Spinal cord (tissue), 10 donors: ENCODE measurements around the gene ZCWPW1. TPM values are rescaled to one million over a fixed set of nuclear protein-coding genes. Genes with fewer than 3 reads are reported as not detected.

Experiments used
- DNase-seq, 6 donors: peaks; one replicate each; pipeline versions ENCODE4 v3.0.0 to v3.0.0-alpha.2; 2013 to 2015; ENCODE audit warnings: low spot score in 6 of 6, low read depth in 4 of 6
- H3K27ac ChIP-seq: one replicate; pipeline ENCODE4 v1.5.1; 2013; ENCODE audit warnings: low read depth, low read length, control low read depth
- H3K27me3 ChIP-seq: one replicate; pipeline ENCODE4 v1.6.1; 2013; ENCODE audit warnings: low read length; ENCODE audit not compliant: control insufficient read depth, insufficient read depth
- H3K36me3 ChIP-seq: one replicate; pipeline ENCODE4 v1.6.1; 2013; ENCODE audit warnings: low read length; ENCODE audit not compliant: control insufficient read depth, insufficient read depth
- H3K4me1 ChIP-seq: one replicate; pipeline ENCODE4 v1.6.1; 2013; ENCODE audit warnings: low read length; ENCODE audit not compliant: control insufficient read depth, insufficient read depth
- H3K4me3 ChIP-seq: one replicate; pipeline ENCODE4 v1.5.1; 2013; ENCODE audit warnings: low read depth, low read length, control low read depth
- H3K9me3 ChIP-seq: one replicate; pipeline ENCODE4 v1.6.1; 2013; ENCODE audit warnings: low read length; ENCODE audit not compliant: control insufficient read depth, insufficient read depth
- WGBS: methylation state at CpG from one replicate; pipeline ENCODE4 v1.1.5; 2013; ENCODE audit warnings: missing lambda C conversion rate; ENCODE audit not compliant: insufficient coverage; 5-methylcytosine and 5-hydroxymethylcytosine counted together
- long read RNA-seq, 4 donors: transcript quantifications; one replicate each; lab custom pipeline, GENCODE V29; 2026
- polyA plus RNA-seq, 2 donors: library from polyadenylated mRNA; unstranded; fragments of 120-200 nt; gene quantifications; one replicate each; pipeline ENCODE4 v1.2.1, GENCODE V29; 2013; ENCODE audit not compliant: insufficient read length in 2 of 2
- total RNA-seq, 2 donors: library from RNA; depleted of rRNA in 1 of 2; stranded (reverse); fragments of 120-200 nt in 1 of 2; fragments of >200 nt in 1 of 2; gene quantifications; one replicate each; pipeline versions ENCODE4 v1.2.3 to v1.2.4, GENCODE V29; 2013 to 2014
- donor health status: healthy.

ZCWPW1 gene, protein sequence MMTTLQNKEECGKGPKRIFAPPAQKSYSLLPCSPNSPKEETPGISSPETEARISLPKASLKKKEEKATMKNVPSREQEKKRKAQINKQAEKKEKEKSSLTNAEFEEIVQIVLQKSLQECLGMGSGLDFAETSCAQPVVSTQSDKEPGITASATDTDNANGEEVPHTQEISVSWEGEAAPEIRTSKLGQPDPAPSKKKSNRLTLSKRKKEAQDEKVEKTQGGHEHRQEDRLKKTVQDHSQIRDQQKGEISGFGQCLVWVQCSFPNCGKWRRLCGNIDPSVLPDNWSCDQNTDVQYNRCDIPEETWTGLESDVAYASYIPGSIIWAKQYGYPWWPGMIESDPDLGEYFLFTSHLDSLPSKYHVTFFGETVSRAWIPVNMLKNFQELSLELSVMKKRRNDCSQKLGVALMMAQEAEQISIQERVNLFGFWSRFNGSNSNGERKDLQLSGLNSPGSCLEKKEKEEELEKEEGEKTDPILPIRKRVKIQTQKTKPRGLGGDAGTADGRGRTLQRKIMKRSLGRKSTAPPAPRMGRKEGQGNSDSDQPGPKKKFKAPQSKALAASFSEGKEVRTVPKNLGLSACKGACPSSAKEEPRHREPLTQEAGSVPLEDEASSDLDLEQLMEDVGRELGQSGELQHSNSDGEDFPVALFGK
- total RNA-seq (1 to 10 TPM; 5.1 to 7.7 TPM), polyA plus RNA-seq (1 to 10 TPM; 6.6 to 8.0 TPM)
- long read RNA-seq, donor 1, partial matches to known transcripts: 329 of 331 reads
- long read RNA-seq, donor 1, other reads (novel, unspliced or antisense): 0 of 331 reads
- long read RNA-seq, donor 2, partial matches to known transcripts: 9 of 9 reads
- long read RNA-seq, donor 2, other reads (novel, unspliced or antisense): 0 of 9 reads
- long read RNA-seq, donor 3, partial matches to known transcripts: 9 of 9 reads
- long read RNA-seq, donor 3, other reads (novel, unspliced or antisense): 0 of 9 reads
- long read RNA-seq, donor 4, partial matches to known transcripts: 82 of 99 reads
- long read RNA-seq, donor 4, other reads (novel, unspliced or antisense): 17 of 99 reads

DNA sequence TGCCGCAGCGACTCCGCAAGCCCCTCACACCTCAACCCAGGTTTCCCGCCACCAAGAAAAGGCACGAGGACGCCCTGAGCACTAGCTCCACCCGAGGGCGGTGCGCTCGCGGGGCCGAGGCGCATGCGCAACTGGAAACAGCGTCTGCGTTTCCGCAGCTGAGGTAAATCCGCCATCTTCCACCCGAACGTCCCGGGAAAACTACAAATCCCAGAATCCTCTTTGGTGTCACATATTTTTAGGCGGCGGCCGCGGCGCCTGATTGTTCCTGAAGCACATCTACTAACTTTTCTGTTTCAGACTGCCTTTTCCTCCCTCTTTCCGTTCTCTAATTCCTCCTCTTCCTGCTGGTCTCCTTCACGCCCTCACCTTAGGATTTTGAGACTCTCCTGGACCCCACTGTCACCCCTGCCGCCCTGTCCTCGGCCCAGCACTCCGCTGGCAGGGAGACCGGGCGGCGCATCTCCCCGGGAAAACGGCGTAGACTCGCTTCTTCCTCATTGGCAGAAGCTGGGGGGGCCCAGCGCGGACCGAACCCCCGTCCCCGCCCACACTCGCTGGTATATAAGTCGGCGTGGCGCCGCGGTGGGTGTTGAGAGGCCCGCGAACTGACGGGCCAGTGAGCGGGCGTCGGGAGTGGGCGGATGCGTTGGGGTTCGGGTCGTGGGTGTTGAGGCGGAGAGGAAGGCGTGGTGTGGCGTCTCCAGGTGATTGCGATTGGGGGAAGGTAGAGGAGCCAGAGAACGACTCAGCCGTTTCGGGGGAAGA is at the start of gene ZCWPW1:
ZCWPW1 (minus strand) TSS at position 505 of the 768 bp plus-strand sequence. CDS start 8,054 bp downstream, outside the sequence.
- under 1% methylated on average over 64 of the region's 66 CpGs for WGBS
- H3K27ac ChIP-seq: peak within 1 kb of the TSS; percentile 100
- H3K4me1 ChIP-seq: peaks cover 41% of the 10 kb centered on the region
- H3K9me3 ChIP-seq: no peaks in the 10 kb centered on the region
- peak; percentile 94 to 99 (median 96) for DNase-seq
- H3K27me3 ChIP-seq: no peaks in the 10 kb centered on the region
- peaks cover 20% of the 10 kb centered on the region for H3K36me3 ChIP-seq
- H3K4me3 ChIP-seq: peak within 1 kb of the TSS; percentile 87

DNA sequence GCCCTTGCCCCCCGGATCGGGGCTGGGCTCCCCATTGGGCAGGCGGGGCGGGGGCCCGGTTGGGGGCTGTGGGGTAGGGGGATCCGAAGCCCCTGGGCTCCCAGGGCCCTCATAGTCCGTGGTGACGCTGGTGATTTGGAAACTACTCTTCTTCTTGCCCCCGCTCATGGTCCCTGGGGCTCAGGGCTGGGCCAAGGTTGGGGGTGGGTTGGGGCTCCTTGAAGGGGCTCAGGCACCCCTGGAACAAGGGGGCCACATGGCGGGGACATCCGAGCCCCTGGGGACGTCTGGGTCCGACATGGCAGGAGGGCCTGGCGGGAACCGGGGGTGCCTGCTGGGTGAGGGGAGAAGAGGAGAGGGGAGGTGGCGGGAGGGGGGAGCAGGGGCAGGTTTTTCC is 49.4 kb upstream of the ZCWPW1 start:
- peak overlapping the region; percentile 87 for H3K27ac ChIP-seq
- peaks cover 47% of the 10 kb centered on the region for H3K36me3 ChIP-seq
- no peaks in the 10 kb centered on the region for H3K9me3 ChIP-seq
- H3K4me3 ChIP-seq: peak overlapping the region; percentile 97
- no peak for DNase-seq
- H3K4me1 ChIP-seq: peaks cover 63% of the 10 kb centered on the region
- 5% methylated on average over 14 of the region's 16 CpGs for WGBS
- no peaks in the 10 kb centered on the region for H3K27me3 ChIP-seq

DNA sequence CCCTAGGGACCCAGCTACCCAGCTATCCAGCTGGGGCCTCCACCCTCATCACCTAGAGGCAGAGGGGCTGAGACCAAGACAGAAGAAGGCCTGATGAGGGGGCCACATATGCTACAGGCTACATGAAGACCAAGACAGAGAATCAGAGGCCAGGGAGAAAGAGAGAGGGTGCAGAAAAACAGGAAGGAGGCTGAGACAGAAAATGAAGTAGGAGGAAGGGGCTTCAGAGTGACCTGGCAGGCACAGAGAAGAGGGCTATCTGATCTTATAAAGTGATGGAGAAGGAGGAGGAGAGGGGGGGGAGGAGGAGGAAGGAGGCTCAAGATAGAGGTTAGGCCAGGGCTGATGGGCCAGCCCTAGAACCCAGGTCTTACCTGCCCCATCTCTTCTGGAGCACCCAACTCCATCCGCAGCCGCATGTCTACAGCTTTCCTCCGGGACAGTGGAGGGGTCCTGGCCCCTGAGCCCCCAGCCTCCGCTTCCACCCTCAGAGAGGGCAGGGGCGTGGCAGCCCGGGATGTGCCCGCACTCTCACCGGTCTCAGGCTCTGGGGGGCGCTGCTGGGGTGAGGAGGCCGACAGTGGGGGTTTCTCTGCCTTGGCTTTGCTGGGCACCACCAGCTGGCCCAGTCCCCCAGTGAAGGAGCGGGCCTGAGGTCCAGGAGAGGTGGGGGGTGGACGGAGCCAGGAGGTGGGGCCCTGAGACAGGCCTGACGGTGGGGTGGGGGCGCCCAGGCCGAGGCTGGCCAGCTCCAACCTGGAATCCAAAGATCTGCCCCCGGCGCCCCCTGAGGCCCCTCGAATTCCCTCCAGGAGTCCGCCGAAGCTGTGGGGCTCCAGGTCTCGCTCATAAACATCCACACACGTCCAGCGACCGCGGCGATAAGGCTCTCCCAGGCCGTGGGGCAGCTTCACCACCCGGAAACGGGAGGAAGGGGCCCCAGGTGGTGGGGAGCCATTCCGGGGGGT is 48.7 kb upstream of the ZCWPW1 start:
- H3K9me3 ChIP-seq: no peaks in the 10 kb centered on the region
- WGBS: 13% methylated on average over 22 of the region's 30 CpGs
- H3K36me3 ChIP-seq: peaks cover 54% of the 10 kb centered on the region
- peaks cover 60% of the 10 kb centered on the region for H3K4me1 ChIP-seq
- DNase-seq: no peak
- peak overlapping the region; percentile 97 for H3K4me3 ChIP-seq
- H3K27ac ChIP-seq: peak overlapping the region; percentile 40
- H3K27me3 ChIP-seq: no peaks in the 10 kb centered on the region

DNA sequence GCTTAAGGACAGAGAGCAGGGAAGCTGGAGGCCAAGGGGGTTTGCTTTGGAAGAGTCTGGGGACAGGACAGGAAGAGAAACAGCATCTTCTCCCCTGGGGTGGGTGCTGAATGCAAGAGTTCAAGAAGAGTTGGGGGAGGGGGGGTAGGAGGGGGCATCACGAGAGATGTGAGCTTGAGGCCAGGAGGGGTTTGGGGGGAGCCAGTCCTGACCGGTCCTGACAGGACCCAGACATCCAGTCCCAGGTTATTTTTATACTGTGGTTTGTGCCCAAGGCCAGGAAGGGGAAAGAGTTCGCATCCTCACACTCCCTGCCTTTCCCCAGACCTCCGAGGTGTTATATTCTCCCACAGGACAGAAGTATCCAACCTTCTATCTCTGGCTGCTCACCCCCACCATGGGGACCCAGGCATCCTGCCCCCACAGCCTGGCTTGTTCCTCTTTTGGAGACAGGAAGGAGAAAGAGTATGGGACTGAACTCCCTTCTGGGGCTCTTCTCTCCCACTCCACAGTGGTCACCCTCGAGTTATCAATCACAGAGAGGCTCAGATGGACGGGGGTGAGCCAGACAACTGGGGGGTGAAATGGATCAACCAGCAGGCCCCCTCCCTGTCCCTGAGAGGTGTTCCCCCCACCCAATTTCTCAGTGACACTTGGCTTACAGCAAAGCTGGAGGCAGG is 47.7 kb upstream of the ZCWPW1 start:
- peak overlapping the region; percentile 43 for H3K27ac ChIP-seq

DNA sequence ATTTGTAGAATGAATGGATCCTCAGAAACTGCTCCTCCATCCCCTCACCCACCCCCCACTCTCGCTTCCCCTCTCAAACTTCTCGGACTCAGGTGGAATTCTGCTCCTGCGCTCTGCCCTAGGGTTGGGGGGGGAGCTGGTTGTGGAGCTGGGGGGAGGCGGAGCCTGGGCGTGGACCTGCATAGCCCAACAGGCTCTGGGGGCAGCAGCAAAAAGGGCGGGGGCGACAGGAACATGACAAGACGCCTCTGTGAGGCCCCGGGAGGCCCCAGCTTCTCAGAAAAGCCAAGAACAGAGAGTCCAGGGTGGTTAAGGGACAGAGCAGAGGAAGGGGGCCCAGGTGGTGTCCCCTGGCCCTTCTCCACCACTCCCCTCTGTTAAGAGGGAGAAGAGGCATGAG is 47.0 kb upstream of the ZCWPW1 start:
- WGBS: 33% methylated on average over 6 of the region's 9 CpGs
- Histone ChIP-seq H3K27ac (peak overlapping the region; percentile 43), H3K4me3 (no peak overlapping the region), H3K27me3 (no peaks in the 10 kb centered on the region), H3K9me3 (no peaks in the 10 kb centered on the region), H3K4me1 (peaks cover 60% of the 10 kb centered on the region), H3K36me3 (peaks cover 61% of the 10 kb centered on the region)
- DNase-seq: no peak

More for the DNA sequence above, 47.7 kb upstream of the ZCWPW1 start:
- H3K9me3 ChIP-seq: no peaks in the 10 kb centered on the region
- WGBS: 20% methylated on average over 1 of the region's 6 CpGs
- DNase-seq: no peak
- H3K4me1 ChIP-seq: peaks cover 60% of the 10 kb centered on the region
- H3K27me3 ChIP-seq: no peaks in the 10 kb centered on the region
- peaks cover 61% of the 10 kb centered on the region for H3K36me3 ChIP-seq
- H3K4me3 ChIP-seq: peak overlapping the region; percentile 2

DNA sequence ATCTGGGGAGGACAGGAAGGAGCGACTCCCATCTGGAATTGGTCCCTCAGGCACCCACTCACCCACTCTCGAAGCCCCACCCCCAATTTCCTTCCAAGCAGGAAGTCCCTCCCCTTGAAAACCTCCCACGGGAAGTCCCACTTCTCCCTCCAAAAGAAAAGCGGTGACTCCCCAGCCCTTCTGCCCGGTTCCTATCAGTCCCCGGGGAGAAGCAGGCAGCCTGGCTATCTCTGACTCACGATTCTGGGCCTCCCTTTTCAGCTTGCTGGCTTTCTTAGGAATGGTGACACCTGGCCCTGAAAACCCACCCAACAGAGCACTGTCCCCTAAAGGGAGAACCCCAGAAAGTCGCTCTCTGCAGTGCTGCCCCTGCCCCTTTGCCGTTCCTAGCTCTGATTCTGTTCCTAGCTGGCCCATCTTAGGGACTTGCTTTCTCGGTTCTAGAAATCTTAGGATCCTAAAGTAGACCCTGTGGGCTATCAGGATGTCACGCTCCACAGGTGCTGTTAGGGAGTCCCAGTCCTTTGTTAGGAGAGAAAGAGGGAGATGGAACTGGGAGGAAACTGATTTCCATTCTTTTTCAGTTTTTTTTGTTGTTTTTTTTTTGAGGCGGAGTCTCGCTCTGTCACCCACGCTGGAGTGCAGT is 44.5 kb upstream of the ZCWPW1 start:
- H3K4me1 ChIP-seq: peaks cover 65% of the 10 kb centered on the region
- no peaks in the 10 kb centered on the region for H3K9me3 ChIP-seq
- H3K4me3 ChIP-seq: no peak overlapping the region
- DNase-seq: no peak
- peaks cover 66% of the 10 kb centered on the region for H3K36me3 ChIP-seq
- no peaks in the 10 kb centered on the region for H3K27me3 ChIP-seq
- 68% methylated on average over 14 of the region's 14 CpGs for WGBS
- H3K27ac ChIP-seq: no peak overlapping the region

DNA sequence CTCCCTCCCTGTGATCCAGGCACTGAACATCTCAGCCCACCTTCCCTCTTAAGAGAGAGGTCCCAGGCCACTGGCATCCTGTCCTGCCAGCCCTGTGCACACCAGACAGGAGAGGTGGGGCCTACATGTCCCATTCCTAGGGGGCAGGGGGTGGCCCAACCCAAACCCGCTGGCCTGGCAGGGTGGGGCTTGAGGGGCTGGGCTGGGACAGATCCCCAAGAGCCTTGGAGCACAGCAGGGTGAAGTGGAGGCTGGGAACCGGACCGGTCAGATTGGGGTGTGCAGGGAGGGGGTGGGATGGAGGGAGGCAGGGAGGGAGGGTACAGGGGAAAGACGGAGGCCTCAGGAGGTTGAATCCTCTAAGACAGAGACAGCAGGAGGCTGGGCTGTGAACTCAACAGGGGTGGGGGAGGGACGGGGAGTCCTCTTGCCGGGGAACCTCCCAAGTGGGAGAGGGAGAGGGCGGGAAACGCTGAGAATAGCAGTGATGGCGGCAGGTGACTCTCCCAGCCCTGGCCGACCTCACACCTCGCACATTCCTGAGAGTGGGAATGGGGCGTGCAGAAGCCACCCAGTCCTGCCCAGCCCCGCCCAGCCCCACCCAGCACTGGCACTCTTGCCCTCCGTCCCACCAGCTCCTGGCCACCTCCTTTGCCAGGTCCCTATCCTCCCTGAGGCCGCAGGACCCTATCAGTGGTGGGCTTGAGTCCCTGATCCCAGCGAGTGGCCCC is 43.8 kb upstream of the ZCWPW1 start:
- WGBS: 61% methylated on average over 14 of the region's 16 CpGs
- Histone ChIP-seq H3K36me3 (peaks cover 69% of the 10 kb centered on the region), H3K27ac (no peak overlapping the region)

More for the DNA sequence above, 43.8 kb upstream of the ZCWPW1 start:
- Histone ChIP-seq H3K9me3 (no peaks in the 10 kb centered on the region), H3K4me1 (peaks cover 64% of the 10 kb centered on the region), H3K4me3 (no peak overlapping the region), H3K27me3 (no peaks in the 10 kb centered on the region)
- DNase-seq: no peak
